OCI-LY1 (cell line): ENCODE measurements around the gene SLC22A2.

Source experiments
- H2AFZ ChIP-seq: fragments of 200-600 bp; sonication (generic), shearing (Covaris generic); 2 replicates; pipeline ENCODE4 v1.6.0; 2014; ENCODE audit warnings: antibody characterized with exemption, mild to moderate bottlenecking, low read length
- H3F3A ChIP-seq: fragments of 200-600 bp; sonication (generic), shearing (Covaris generic); 2 replicates; pipeline ENCODE4 v1.6.0; 2014; ENCODE audit warnings: mild to moderate bottlenecking, antibody characterized with exemption, low read length, moderate library complexity; ENCODE audit not compliant: insufficient read depth
- H3K27ac ChIP-seq: fragments of 200-600 bp; sonication (generic); 2 replicates; pipeline ENCODE4 v1.5.1; 2014; ENCODE audit warnings: low read length, mixed run types, mild to moderate bottlenecking, low read depth; ENCODE audit not compliant: poor library complexity, severe bottlenecking
- H3K27me3 ChIP-seq: fragments of 200-600 bp; sonication (generic); 2 replicates; pipeline ENCODE4 v1.6.0; 2014; ENCODE audit warnings: antibody characterized with exemption, mild to moderate bottlenecking, low read length, moderate library complexity; ENCODE audit not compliant: insufficient read depth
- H3K36me3 ChIP-seq: fragments of 200-600 bp; sonication (generic); 2 replicates; pipeline ENCODE4 v1.6.1; 2014; ENCODE audit warnings: mild to moderate bottlenecking, antibody characterized with exemption, low read length, moderate library complexity, mixed read lengths; ENCODE audit not compliant: insufficient read depth
- H3K4me1 ChIP-seq: fragments of 200-600 bp; sonication (generic); 2 replicates; pipeline ENCODE4 v1.5.1; 2014; ENCODE audit warnings: mild to moderate bottlenecking, low read length, moderate library complexity; ENCODE audit not compliant: insufficient read depth, severe bottlenecking
- H3K4me2 ChIP-seq: fragments of 200-600 bp; sonication (generic), shearing (Covaris generic); 2 replicates; pipeline ENCODE4 v1.6.1; 2014; ENCODE audit warnings: low read length
- H3K4me3 ChIP-seq: fragments of 200-600 bp; sonication (generic); 2 replicates; pipeline ENCODE4 v1.5.1; 2014; ENCODE audit warnings: low read length, low read depth, mild to moderate bottlenecking, mixed read lengths; ENCODE audit not compliant: poor library complexity, severe bottlenecking
- H3K79me2 ChIP-seq: fragments of 200-600 bp; shearing (Covaris generic); 2 replicates; pipeline ENCODE4 v1.6.1; 2016; ENCODE audit warnings: mixed run types, low read length, mixed read lengths; ENCODE audit not compliant: insufficient read depth
- H3K9ac ChIP-seq: fragments of 200-600 bp; sonication (generic), shearing (Covaris generic); 2 replicates; pipeline ENCODE4 v1.6.1; 2014; ENCODE audit warnings: mild to moderate bottlenecking, low read length, mixed read lengths
- H3K9me2 ChIP-seq: fragments of 200-600 bp; sonication (generic), shearing (Covaris generic); 2 replicates; pipeline ENCODE4 v1.6.1; 2014; ENCODE audit warnings: low read depth, mild to moderate bottlenecking, low read length, mixed read lengths
- H3K9me3 ChIP-seq: fragments of 200-600 bp; shearing (Covaris generic); 2 replicates; pipeline ENCODE4 v1.6.1; 2014; ENCODE audit warnings: low read length, mixed read lengths
- H4K20me1 ChIP-seq: fragments of 200-600 bp; sonication (generic), shearing (Covaris generic); 2 replicates; pipeline ENCODE4 v1.6.0; 2016; ENCODE audit warnings: mild to moderate bottlenecking, low read length; ENCODE audit not compliant: insufficient read depth
- EZH2 ChIP-seq: fragments of 200-600 bp; sonication (generic), shearing (Covaris generic); IDR thresholded peaks from 2 replicates; pipeline ENCODE4 v1.8.0; 2017; ENCODE audit warnings: borderline replicate concordance, mixed run types, mild to moderate bottlenecking, antibody characterized with exemption, low read length, moderate library complexity, mixed read lengths
- TF ChIP-seq, protein P1 (sequence below): fragments of 200-600 bp; sonication (generic), shearing (Covaris generic); IDR thresholded peaks from 2 replicates; pipeline ENCODE4 v1.5.1; 2017; ENCODE audit warnings: mild to moderate bottlenecking, antibody characterized with exemption, low read length, moderate library complexity, mixed read lengths

SLC22A2 gene

DNA sequence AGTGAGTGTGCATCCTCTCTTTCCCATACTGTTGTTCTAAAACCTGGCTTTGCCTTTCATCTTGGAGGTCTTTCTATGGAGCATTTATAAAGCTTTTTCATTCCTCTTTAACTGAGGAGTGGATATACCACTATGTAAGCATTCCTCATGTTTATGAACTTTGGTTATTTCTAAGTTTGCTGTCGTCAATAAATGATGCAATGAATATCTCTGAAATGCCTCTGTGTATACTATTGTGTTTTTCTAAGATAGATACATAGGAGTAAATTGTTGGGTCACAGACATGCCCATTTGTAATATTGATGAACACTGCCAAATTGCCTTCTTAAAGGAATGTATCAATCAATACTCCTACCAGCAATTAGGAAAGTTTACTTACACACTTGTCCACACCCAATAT lies 53.9 kb downstream of the SLC22A2 start:
- Histone ChIP-seq H4K20me1 (no peaks in the 10 kb centered on the region), H2AFZ (no peak overlapping the region), H3K79me2 (no peaks in the 10 kb centered on the region), H3K27me3 (no peaks in the 10 kb centered on the region), H3K9me3 (no peaks in the 10 kb centered on the region), H3K9me2 (no peaks in the 10 kb centered on the region), H3K4me2 (no peak overlapping the region), H3K9ac (no peak overlapping the region), H3K4me3 (no peak overlapping the region), H3K4me1 (no peaks in the 10 kb centered on the region), H3F3A (no peaks in the 10 kb centered on the region), H3K27ac (no peak overlapping the region), H3K36me3 (no peaks in the 10 kb centered on the region)
- TF ChIP-seq EZH2 = no peak
- TF ChIP-seq, protein P1, sequence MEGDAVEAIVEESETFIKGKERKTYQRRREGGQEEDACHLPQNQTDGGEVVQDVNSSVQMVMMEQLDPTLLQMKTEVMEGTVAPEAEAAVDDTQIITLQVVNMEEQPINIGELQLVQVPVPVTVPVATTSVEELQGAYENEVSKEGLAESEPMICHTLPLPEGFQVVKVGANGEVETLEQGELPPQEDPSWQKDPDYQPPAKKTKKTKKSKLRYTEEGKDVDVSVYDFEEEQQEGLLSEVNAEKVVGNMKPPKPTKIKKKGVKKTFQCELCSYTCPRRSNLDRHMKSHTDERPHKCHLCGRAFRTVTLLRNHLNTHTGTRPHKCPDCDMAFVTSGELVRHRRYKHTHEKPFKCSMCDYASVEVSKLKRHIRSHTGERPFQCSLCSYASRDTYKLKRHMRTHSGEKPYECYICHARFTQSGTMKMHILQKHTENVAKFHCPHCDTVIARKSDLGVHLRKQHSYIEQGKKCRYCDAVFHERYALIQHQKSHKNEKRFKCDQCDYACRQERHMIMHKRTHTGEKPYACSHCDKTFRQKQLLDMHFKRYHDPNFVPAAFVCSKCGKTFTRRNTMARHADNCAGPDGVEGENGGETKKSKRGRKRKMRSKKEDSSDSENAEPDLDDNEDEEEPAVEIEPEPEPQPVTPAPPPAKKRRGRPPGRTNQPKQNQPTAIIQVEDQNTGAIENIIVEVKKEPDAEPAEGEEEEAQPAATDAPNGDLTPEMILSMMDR = no peak

DNA sequence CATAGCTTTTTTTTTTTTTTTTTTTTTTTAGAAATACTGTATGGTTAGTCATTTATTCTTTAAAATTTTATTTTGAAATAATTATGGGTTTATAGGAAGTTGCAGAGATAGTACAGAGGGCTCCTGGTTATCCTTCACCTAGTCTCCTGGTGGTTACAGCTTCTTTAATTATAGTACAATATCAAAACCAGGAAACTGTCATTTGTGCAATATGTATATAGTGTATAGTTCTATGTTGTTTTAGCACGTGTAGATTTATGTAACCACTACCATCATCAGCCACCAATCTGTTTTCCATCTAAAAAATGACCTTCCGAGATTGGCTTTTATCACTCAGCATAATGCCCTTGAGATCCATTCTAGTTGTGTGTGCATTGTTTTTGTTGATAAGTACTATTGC lies 54.7 kb downstream of the SLC22A2 start:
- Histone ChIP-seq H2AFZ (no peak overlapping the region), H4K20me1 (no peaks in the 10 kb centered on the region), H3K9ac (no peak overlapping the region), H3K4me3 (no peak overlapping the region), H3K79me2 (no peaks in the 10 kb centered on the region), H3K27me3 (no peaks in the 10 kb centered on the region), H3K4me1 (no peaks in the 10 kb centered on the region), H3K9me2 (no peaks in the 10 kb centered on the region), H3F3A (no peaks in the 10 kb centered on the region), H3K27ac (no peak overlapping the region), H3K9me3 (no peaks in the 10 kb centered on the region), H3K4me2 (no peak overlapping the region), H3K36me3 (no peaks in the 10 kb centered on the region)
- TF ChIP-seq, protein P1 = no peak
- no peak for TF ChIP-seq EZH2

GRCh38 chr6:160203522-160203921 lies 55.1 kb downstream of the SLC22A2 start:
- no peaks in the 10 kb centered on the region for H3K79me2 ChIP-seq
- H3K9me2 ChIP-seq = no peaks in the 10 kb centered on the region
- no peak overlapping the region for H2AFZ ChIP-seq
- H3F3A ChIP-seq = no peaks in the 10 kb centered on the region
- no peak for TF ChIP-seq EZH2
- TF ChIP-seq, protein P1 = no peak
- H3K27me3 ChIP-seq = no peaks in the 10 kb centered on the region
- no peak overlapping the region for H3K27ac ChIP-seq
- H3K36me3 ChIP-seq = no peaks in the 10 kb centered on the region
- no peak overlapping the region for H3K4me2 ChIP-seq
- no peak overlapping the region for H3K9ac ChIP-seq
- H3K4me1 ChIP-seq = no peaks in the 10 kb centered on the region
- H3K9me3 ChIP-seq = no peaks in the 10 kb centered on the region
- H3K4me3 ChIP-seq = no peak overlapping the region
- H4K20me1 ChIP-seq = no peaks in the 10 kb centered on the region
